MCF 10A (cell line): ENCODE results near the gene FLT1. TPM values are rescaled to one million over a fixed set of nuclear protein-coding genes. Genes with fewer than 3 reads are reported as not detected.

Experiments
- BruUV-seq: library from RNA; stranded (reverse); fragments of 400-500 nt; replicated peaks from 2 replicates; lab custom pipeline; 2021; lab: Mats Ljungman, UMichigan
- CTCF ChIA-PET: fragments of 300-600 bp; sonication (Branson Sonifier 250); formaldehyde crosslinking; extraction: SDS; loops from one replicate; lab custom pipeline; 2021; ENCODE audit warnings: antibody characterized with exemption, inconsistent platforms; lab: Yijun Ruan, JAX
- POLR2A ChIA-PET: fragments of 300-600, 350-650 bp; sonication (Branson Sonifier 250); formaldehyde crosslinking; extraction: SDS; loops from one replicate; lab custom pipeline; 2020; ENCODE audit warnings: antibody characterized with exemption, inconsistent platforms; lab: Yijun Ruan, JAX
- DNase-seq: peaks from one replicate; pipeline ENCODE4 v3.0.0-alpha.2; 2018; ENCODE audit not compliant: unreplicated experiment
- H3K27ac Mint-ChIP-seq: one replicate; pipeline ENCODE4 v1.8.0; 2022; ENCODE audit warnings: mild to moderate bottlenecking, low read depth, mixed read lengths; ENCODE audit not compliant: unreplicated experiment
- H3K27me3 Mint-ChIP-seq: one replicate; pipeline ENCODE4 v1.8.0; 2022; ENCODE audit warnings: mixed read lengths; ENCODE audit not compliant: insufficient read depth, unreplicated experiment
- H3K36me3 Mint-ChIP-seq: one replicate; pipeline ENCODE4 v1.8.0; 2022; ENCODE audit warnings: mild to moderate bottlenecking, moderate library complexity, mixed read lengths; ENCODE audit not compliant: insufficient read depth, unreplicated experiment
- H3K4me1 Mint-ChIP-seq: one replicate; pipeline ENCODE4 v1.8.0; 2022; ENCODE audit warnings: mixed read lengths; ENCODE audit not compliant: insufficient read depth, unreplicated experiment
- H3K4me3 Mint-ChIP-seq: one replicate; pipeline ENCODE4 v1.8.0; 2022; ENCODE audit warnings: mild to moderate bottlenecking, moderate library complexity, mixed read lengths; ENCODE audit not compliant: unreplicated experiment
- H3K9me3 Mint-ChIP-seq: one replicate; pipeline ENCODE4 v1.8.0; 2022; ENCODE audit warnings: mixed read lengths; ENCODE audit not compliant: unreplicated experiment
- CTCF ChIP-seq: fragments of 200-600 bp; IDR thresholded peaks from one replicate; pipeline ENCODE4 v1.8.0; 2022; ENCODE audit warnings: antibody characterized with exemption, mild to moderate bottlenecking; ENCODE audit not compliant: unreplicated experiment
- intact Hi-C: fragments of 100-400 bp; cut with micrococcal nuclease; formaldehyde crosslinking; loops from 2 replicates; pipeline ENCODE4 v1.14.1; 2022
- total RNA-seq: library from RNA; stranded (reverse); gene quantifications from 2 replicates; pipeline ENCODE4 v1.2.3, GENCODE V29; 2022

FLT1 gene
- total RNA-seq, 1 experiment from 2014 or later, result not detected

- no peaks in the 10 kb centered on the region for H3K4me1 Mint-ChIP-seq
- no peak overlapping the region for H3K27ac Mint-ChIP-seq
- intact Hi-C loops, result no loop called here
- no peaks in the 10 kb centered on the region for H3K36me3 Mint-ChIP-seq
- BruUV-seq, result no TSS peak
- peaks cover 25% of the 10 kb centered on the region for H3K27me3 Mint-ChIP-seq
- no peak for TF ChIP-seq CTCF
- no peaks in the 10 kb centered on the region for H3K9me3 Mint-ChIP-seq
- POLR2A ChIA-PET, result no interaction called here
- no peak overlapping the region for H3K4me3 Mint-ChIP-seq
- no peak for DNase-seq
- CTCF ChIA-PET, result no interaction called here
Observed at GRCh38 chr13:28410096-28410495, 84.8 kb downstream of the FLT1 start.

- peaks cover 26% of the 10 kb centered on the region for H3K27me3 Mint-ChIP-seq
- ChIA-PET POLR2A (no interaction called here), CTCF (no interaction called here)
- intact Hi-C loops, result no loop called here
- H3K4me3 Mint-ChIP-seq, result no peak overlapping the region
- no peaks in the 10 kb centered on the region for H3K4me1 Mint-ChIP-seq
- H3K9me3 Mint-ChIP-seq, result no peaks in the 10 kb centered on the region
- no peaks in the 10 kb centered on the region for H3K36me3 Mint-ChIP-seq
- no TSS peak for BruUV-seq
- no peak for TF ChIP-seq CTCF
- no peak for DNase-seq
- H3K27ac Mint-ChIP-seq, result no peak overlapping the region
Observed at GRCh38 chr13:28409648-28410047, 85.3 kb downstream of the FLT1 start.

GRCh38 chr13:28408863-28409262 lies 86.1 kb downstream of the FLT1 start:
- ChIA-PET POLR2A (no interaction called here), CTCF (no interaction called here)
- Mint-ChIP-seq H3K27me3 (peaks cover 26% of the 10 kb centered on the region), H3K4me3 (no peak overlapping the region), H3K4me1 (no peaks in the 10 kb centered on the region), H3K27ac (no peak overlapping the region), H3K9me3 (no peaks in the 10 kb centered on the region), H3K36me3 (no peaks in the 10 kb centered on the region)
- BruUV-seq, result no TSS peak
- TF ChIP-seq CTCF, result no peak
- no peak for DNase-seq
- intact Hi-C loops, result no loop called here

GRCh38 chr13:28408235-28408848 lies 86.6 kb downstream of the FLT1 start:
- no peak for TF ChIP-seq CTCF
- Mint-ChIP-seq H3K27me3 (peaks cover 26% of the 10 kb centered on the region), H3K9me3 (no peaks in the 10 kb centered on the region), H3K4me3 (no peak overlapping the region), H3K4me1 (no peaks in the 10 kb centered on the region), H3K36me3 (no peaks in the 10 kb centered on the region), H3K27ac (no peak overlapping the region)
- DNase-seq, result no peak
- no TSS peak for BruUV-seq
- intact Hi-C loops, result no loop called here
- ChIA-PET POLR2A (no interaction called here), CTCF (interaction anchor here (0.6 kb wide), 1 partner anchor 1029 kb away, joined by 3 read pairs; no protein-coding TSS in a partner anchor)
